Fibroblast of pulmonary artery (primary cell): ENCODE data around the gene OGFOD2.

Experiments
- DNase-seq: peaks from one replicate; pipeline ENCODE4 v3.0.0-alpha.2; 2010; ENCODE audit warnings: low read depth
- H3K4me3 ChIP-seq: replicated peaks from 2 replicates; pipeline ENCODE4 v1.5.1; 2011; ENCODE audit warnings: low read depth, mild to moderate bottlenecking, control low read depth, low read length, moderate library complexity
- TF ChIP-seq, protein P1 (sequence below): IDR thresholded peaks from 2 replicates; pipeline ENCODE4 v1.5.1; 2011; ENCODE audit warnings: mild to moderate bottlenecking, control low read depth, low read length, inconsistent platforms; ENCODE audit errors: missing control alignments

The OGFOD2 gene

DNA sequence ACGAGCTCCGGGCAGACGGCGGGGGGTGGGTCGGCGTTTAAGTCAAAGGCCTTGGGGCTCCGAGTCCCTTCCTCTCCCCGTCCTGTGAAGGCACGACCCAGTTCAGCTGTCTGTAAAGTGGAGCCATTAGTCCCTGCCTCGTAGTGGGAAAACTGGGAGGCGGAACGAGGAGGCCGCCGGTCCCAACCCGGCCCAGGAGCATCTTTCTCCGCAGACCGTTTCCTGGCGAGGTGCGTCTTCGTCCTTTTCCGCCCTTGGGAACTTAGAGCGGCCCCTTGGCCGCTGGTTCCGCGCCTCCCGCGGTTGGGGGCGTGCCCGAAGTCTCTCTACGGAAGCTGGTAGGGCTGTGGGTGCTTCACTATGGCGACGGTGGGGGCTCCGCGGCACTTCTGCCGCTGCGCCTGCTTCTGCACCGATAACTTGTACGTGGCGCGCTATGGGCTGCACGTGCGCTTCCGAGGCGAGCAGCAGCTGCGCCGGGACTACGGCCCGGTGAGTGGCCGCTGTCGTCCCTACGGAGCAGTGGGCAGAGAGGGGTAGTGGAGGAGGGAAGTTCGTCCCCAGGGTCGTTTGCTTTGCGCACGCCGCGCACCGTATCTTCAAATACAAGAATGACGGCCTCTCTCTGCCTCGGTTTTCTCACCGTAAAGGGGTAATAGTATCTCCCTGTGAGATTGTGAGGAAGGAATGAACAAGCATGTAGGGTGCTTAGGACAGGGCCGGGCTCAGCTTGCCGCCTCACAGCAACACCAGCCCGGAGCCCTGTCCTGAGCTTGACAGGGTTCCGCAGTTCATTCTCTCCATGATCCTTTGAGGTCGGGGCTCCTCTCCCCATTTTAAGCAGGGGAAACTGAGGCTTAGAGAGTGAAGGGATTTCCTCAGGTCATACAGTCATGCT is at the start of gene OGFOD2:
TSS of gene OGFOD2 (plus strand) at position 353 of the 898 bp plus-strand sequence. CDS start at position 361, 8 bp downstream.
- H3K4me3 ChIP-seq, result peak within 1 kb of the TSS; percentile 81
- TF ChIP-seq, protein P1, sequence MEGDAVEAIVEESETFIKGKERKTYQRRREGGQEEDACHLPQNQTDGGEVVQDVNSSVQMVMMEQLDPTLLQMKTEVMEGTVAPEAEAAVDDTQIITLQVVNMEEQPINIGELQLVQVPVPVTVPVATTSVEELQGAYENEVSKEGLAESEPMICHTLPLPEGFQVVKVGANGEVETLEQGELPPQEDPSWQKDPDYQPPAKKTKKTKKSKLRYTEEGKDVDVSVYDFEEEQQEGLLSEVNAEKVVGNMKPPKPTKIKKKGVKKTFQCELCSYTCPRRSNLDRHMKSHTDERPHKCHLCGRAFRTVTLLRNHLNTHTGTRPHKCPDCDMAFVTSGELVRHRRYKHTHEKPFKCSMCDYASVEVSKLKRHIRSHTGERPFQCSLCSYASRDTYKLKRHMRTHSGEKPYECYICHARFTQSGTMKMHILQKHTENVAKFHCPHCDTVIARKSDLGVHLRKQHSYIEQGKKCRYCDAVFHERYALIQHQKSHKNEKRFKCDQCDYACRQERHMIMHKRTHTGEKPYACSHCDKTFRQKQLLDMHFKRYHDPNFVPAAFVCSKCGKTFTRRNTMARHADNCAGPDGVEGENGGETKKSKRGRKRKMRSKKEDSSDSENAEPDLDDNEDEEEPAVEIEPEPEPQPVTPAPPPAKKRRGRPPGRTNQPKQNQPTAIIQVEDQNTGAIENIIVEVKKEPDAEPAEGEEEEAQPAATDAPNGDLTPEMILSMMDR, result no peak
- DNase-seq, result peak; percentile 91

DNA sequence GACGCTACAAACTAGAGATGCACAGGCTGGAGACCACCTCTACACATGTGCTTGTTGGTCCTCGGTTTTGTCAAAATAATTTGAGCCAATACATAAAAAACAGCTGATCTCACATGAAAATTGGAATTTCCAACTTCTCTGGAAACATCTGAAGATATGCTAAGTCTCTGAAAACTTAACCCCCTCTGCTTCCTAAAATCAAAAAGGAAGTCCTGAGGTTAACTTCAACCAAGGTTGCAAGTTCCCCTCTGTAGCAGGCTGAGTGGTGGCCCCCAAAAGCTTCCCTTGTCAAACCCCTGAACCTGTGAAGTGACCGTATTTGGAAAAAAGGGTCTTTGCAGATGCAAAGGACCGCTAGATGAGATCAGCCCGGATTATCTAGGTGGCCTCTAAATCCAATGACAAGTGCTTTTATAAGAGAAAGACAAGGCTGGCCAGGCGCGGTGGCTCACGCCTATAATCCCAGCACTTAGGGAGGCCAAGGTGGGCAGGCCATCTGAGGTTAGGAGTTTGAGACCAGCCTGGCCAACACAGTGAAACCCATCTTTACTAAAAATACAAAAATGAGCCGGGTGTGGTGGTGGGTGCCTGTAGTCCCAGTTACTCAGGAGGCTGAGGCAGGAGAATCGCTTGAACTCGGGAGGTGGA is 47.2 kb upstream of the OGFOD2 start:
- H3K4me3 ChIP-seq, result no peak overlapping the region
- no peak for DNase-seq
- TF ChIP-seq, protein P1, result no peak

DNA sequence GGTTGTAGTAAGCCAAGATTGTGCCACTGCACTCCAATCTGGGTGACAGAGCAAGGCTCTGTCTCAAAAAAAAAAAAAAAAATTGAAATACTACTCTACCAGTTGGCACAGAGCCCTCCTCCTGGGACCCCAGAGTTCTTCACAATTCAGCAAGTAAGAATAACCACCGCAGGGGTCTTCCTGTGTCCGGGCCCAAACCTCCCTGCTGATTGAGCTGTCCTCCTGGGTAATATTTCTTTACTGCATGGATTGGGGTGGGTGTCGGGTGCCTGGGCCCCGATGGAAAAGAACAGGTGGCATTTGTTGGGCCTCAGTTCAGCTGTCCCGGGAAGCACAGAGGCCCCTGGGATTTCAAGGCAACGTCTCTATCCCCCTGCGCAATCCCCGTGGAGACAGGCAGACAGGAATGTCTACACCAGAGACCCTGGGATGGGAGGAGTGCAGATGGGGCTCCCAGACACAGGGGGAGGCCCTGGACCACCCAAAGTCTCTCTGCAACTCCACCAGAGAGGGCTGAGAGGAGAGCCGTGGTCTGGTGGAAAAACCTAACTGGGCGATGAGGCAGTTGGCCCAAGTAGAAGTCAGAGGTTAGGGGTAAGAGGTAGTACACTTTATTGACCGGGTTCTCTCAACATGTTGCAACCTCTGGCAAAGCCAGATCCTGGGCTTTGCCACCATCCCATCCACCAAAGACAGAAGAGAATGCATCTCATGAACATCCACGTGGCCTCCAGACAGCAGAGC is 46.5 kb upstream of the OGFOD2 start:
- TF ChIP-seq, protein P1, result no peak
- no peak overlapping the region for H3K4me3 ChIP-seq
- no peak for DNase-seq

DNA sequence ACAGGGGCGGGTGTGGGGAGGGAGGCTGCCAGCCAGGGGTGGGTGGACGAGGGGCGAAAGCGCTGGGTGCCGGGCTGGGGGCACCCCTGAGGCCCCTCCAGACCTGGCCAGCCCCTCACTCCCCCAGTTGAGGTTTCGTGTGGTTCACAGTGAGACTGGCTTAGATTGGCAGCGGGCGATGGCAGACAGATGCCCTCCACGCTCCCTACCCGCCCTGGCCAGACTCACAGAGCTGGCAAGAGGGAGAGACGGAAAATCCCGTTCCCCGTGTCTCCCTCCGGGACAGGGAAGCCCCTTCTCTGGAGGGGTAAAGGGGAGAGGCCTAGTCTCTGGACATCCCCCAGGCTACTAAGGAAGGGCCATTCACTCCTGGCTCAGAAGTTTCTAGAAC is 45.9 kb upstream of the OGFOD2 start:
- DNase-seq, result no peak
- TF ChIP-seq, protein P1, result no peak
- H3K4me3 ChIP-seq, result no peak overlapping the region

DNA sequence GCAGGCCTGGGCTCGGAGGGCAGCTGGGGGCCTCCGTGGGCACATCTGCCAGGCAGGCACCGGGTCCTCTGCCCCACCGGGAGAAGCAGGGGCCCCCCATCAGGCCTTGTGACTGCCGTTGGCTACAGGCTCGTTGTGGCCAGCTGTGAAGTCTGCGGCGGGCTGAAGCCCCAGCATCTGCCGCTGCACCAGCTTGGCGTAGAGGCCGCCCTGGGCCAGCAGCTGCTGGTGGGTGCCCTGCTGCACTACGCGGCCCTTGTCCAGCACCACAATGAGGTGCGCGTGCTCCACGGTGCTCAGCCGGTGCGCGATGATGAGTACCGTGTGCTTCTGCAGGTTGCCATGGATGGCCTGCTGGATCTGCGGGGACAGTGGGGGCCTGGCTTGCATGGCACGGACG is 45.2 kb upstream of the OGFOD2 start:
- TF ChIP-seq, protein P1, result no peak
- DNase-seq, result no peak
- no peak overlapping the region for H3K4me3 ChIP-seq

DNA sequence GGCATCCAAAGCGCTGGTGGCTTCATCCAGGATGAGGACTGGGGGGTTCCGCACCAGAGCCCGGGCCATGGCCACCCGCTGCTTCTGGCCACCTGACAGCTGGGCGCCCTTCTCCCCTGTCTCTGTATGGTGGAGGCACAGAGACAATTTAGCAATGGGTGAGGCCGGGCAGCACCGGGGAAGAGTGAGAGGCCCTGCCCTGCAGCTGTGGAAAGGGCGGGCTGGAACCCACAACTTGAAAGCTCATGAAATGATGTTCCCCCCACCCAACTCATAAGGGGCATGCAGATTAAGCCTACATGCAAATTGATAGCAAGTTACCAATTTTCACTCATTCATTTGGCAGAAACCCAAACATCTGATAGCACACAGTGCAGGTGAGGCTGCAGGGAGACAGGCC is 42.8 kb upstream of the OGFOD2 start:
- TF ChIP-seq, protein P1, result no peak
- DNase-seq, result no peak
- no peak overlapping the region for H3K4me3 ChIP-seq
